GM12874 (cell line): Measurements from ENCODE around the gene DEF6.

ENCODE experiments used
- CTCF ChIP-seq: IDR thresholded peaks from 2 replicates; pipeline ENCODE4 v1.5.1; 2011; ENCODE audit warnings: low read depth, mild to moderate bottlenecking, control low read depth, low read length, moderate library complexity; ENCODE audit not compliant: insufficient read depth

Gene DEF6, protein sequence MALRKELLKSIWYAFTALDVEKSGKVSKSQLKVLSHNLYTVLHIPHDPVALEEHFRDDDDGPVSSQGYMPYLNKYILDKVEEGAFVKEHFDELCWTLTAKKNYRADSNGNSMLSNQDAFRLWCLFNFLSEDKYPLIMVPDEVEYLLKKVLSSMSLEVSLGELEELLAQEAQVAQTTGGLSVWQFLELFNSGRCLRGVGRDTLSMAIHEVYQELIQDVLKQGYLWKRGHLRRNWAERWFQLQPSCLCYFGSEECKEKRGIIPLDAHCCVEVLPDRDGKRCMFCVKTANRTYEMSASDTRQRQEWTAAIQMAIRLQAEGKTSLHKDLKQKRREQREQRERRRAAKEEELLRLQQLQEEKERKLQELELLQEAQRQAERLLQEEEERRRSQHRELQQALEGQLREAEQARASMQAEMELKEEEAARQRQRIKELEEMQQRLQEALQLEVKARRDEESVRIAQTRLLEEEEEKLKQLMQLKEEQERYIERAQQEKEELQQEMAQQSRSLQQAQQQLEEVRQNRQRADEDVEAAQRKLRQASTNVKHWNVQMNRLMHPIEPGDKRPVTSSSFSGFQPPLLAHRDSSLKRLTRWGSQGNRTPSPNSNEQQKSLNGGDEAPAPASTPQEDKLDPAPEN

DNA sequence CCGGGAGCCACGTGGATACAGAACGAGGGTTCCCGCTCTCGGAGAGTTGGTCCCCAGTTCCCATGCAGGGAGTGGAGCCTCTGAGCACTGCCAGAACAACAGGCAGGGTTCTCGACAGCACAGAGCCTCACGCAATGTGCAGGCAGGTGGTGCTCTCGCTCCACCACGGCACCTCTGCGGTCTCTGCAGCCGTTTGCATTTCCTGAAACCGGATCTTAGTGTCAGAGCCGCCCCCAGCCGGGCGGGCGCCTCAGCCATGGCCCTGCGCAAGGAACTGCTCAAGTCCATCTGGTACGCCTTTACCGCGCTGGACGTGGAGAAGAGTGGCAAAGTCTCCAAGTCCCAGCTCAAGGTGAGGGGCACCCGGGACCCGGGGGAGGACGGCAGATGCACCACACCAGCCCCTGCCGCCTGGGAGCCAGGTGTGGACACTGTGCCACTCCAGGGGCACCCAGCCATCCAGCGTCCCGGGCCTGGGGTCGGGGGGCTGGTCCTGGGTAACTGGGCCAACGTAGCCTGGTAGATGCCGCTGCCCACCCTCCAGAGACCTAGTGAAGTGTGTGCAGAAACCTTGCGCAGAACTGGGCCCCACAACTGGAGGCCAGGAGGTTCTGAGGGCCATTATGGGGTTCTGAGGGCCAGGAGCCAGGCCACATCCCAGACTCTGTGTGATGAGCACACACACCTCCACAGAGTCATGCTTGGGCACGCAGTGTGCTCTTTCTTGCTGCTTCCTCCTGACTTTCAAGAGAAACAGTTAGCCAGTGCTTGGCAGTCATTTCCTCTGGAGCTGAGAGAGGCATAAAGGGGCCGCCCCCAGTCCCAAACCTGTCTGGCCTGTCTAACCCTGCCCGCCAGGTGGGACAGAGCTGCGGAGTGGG, at the start of gene DEF6:
Gene DEF6, plus strand, starts transcription at position 218 of the 881 bp plus-strand sequence. Its CDS starts 39 bp downstream, at position 257.
- TF ChIP-seq CTCF, result peak; percentile 95

GRCh38 chr6:35248300-35248699, 49.3 kb upstream of the DEF6 start:
- TF ChIP-seq CTCF, result no peak

DNA sequence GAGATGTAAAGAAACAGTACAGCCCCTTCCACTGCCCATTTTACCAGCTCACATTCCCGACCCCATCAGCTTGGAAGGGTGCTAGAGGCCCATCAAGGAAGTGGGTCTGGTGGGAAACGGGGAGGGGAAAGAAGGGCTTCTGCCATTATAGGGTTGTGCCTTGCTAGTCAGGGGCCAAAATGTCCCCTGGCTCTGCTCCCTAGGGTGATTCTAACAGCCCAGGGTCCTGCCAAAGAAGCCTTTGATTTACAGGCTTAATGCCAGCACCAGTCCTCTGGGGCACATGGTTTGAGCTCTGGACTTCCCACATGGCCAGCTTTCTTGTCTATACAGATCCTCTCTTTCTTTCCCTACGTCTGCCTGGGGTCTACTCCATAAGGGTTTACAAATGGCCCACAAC, 48.7 kb upstream of the DEF6 start:
- no peak for TF ChIP-seq CTCF

- no peak for TF ChIP-seq CTCF
These were observed 45.7 kb upstream of the DEF6 start for GRCh38 chr6:35251949-35252348.

DNA sequence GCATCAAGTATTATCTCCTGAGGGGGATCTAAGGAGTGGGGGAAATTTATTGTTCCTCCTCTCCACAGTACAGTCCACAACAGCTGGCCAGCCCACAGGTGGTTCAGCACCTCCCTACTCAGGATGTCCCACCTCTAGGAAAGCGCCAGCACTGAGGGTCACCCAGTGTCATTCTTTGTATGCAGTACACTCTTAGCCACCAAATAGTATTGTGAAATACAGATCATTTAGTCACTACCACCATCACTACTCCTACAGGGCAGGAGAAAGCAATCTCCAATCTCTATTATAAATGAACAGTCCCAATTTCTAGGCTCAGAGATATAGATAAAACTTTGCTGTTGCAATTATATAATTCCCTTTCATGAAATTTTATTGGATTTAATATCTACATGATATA, 44.4 kb upstream of the DEF6 start:
- no peak for TF ChIP-seq CTCF

DNA sequence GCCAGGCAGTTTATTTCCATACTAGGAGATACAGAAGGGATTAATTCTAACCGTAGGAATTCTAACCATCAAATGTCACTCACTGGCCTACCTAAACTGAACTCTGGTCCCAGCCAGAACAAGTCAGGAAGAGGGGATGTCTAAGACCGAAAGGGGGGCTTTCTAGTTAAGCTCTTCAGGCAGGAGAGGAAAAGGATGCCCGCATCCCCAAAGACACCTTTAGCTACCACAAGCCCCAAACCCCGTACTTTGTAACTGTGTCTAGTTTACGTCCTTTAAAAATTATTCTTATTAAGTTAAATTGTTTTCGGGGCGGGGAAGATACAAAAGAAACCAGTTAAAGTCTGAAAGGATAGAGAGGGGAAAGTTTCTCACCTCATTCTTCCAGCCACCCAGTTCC, 39.3 kb upstream of the DEF6 start:
- no peak for TF ChIP-seq CTCF

- TF ChIP-seq CTCF, result no peak
These were observed 38.8 kb upstream of the DEF6 start for GRCh38 chr6:35258858-35259193.
